Spleen (tissue), 7 donors: ENCODE data around the gene RIC8A.

Source experiments
- CTCF ChIP-seq, 11 experiments: fragments of 200-600 bp in 7 of 11; fragments of 450-650 bp in 4 of 11; sonication (generic) in 4 of 11; IDR thresholded peaks in 8 of 11; conservative IDR thresholded peaks in 3 of 11; 1 replicate in 7 of 11; 2 replicates in 4 of 11; pipeline versions ENCODE4 v1.4.0 to v1.8.0; 2016 to 2021; ENCODE audit warnings: antibody characterized with exemption in 11 of 11, inconsistent platforms in 4 of 11, mild to moderate bottlenecking in 1 of 11
- POLR2AphosphoS5 ChIP-seq, 3 donors: sonication (generic); formaldehyde crosslinking; IDR thresholded peaks; one replicate each; pipeline ENCODE4 v1.5.1; 2017; ENCODE audit warnings: antibody characterized with exemption in 3 of 3
- donor health status: DM: no; HTN: no; CAD: no; lungs with moderate emphysema.
- donor health status: DM: no; HTN: no; CAD: no.
- donor health status: DM: no; HTN: no; CAD: no.

DNA sequence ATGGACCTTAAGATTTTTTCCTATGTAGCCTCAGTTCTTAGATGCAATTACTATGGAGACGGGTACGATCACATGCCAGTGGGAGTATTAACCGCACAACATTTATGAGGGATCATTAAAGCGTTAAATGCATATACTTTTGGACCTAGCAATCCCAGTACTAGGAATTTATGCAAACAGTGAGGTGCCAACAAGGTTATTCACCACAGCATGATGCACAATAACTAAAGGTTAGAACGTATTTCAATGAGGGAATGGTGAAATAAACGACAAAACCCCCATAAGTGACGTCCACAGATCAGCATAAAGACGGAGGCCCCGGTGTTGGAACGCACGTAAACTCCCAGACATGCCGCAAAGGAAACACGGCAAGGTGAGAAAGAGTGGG is 28.1 kb downstream of the RIC8A start:
- TF ChIP-seq CTCF (IDR thresholded peaks at IDR 0.05 in 8 of 11, conservative IDR thresholded peaks at IDR 0.05 in 3 of 11) (no peak), POLR2AphosphoS5 (IDR thresholded peaks at IDR 0.05) (no peak)
